ENCODE data around the gene KRT72. TPM values are rescaled to one million over a fixed set of nuclear protein-coding genes. Genes with fewer than 3 reads are reported as not detected.
A peak's percentile ranks its signal among the peaks of the same experiment; 100 is the strongest.

Gene KRT72
- total RNA-seq, 3 donors from 2014 or later: not detected

GRCh38 chr12:52551216-52551865 is 49.9 kb downstream of the KRT72 start:
- Histone ChIP-seq H3K36me3 (ENCODE audit: low read depth) (no peaks in the 10 kb centered on the region), H3K9me3 (no peaks in the 10 kb centered on the region), H3K4me1 (ENCODE audit: low read depth) (no peaks in the 10 kb centered on the region), H3K4me3 (no peak overlapping the region)
- TF ChIP-seq CTCF (IDR thresholded peaks at IDR 0.05): no peak
- intact Hi-C loops (cut with DNase I, micrococcal nuclease): no loop called here
- no peak for DNase-seq
- ATAC-seq: peak; percentile 25

DNA sequence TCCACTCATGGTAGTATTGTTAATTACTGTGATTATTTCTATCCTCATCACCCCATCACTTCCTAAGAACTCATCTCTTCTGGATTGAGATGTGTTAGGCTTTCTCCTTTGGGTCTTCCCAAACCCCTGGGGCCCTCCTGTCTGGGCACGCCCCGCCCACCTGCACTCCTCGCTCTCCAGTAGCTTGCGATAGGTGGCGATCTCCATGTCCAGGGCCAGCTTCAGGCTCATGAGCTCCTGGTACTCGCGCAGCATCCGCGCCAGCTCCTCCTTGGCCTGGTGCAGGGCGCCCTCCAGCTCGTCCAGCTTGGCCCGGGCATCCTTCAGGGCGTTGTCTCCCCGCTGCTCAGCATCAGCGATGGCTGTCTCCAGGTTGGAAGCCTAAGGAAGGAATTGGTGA is 55.1 kb downstream of the KRT72 start:
- no peak for DNase-seq
- H3K36me3 ChIP-seq (ENCODE audit: low read depth): no peaks in the 10 kb centered on the region
- H3K4me3 ChIP-seq: no peak overlapping the region
- ATAC-seq: no peak
- intact Hi-C loops (cut with DNase I, micrococcal nuclease): no loop called here
- no peaks in the 10 kb centered on the region for H3K4me1 ChIP-seq (ENCODE audit: low read depth)
- no peaks in the 10 kb centered on the region for H3K9me3 ChIP-seq
- no peak for TF ChIP-seq CTCF (IDR thresholded peaks at IDR 0.05)

GRCh38 chr12:52543985-52544883 is 57.0 kb downstream of the KRT72 start:
- intact Hi-C loops (cut with DNase I, micrococcal nuclease): no loop called here
- TF ChIP-seq CTCF (IDR thresholded peaks at IDR 0.05): no peak
- DNase-seq (no peak), ATAC-seq (no peak)
- Histone ChIP-seq H3K9me3 (no peaks in the 10 kb centered on the region), H3K4me3 (no peak overlapping the region), H3K4me1 (ENCODE audit: low read depth) (no peaks in the 10 kb centered on the region), H3K36me3 (ENCODE audit: low read depth) (no peaks in the 10 kb centered on the region)

DNA sequence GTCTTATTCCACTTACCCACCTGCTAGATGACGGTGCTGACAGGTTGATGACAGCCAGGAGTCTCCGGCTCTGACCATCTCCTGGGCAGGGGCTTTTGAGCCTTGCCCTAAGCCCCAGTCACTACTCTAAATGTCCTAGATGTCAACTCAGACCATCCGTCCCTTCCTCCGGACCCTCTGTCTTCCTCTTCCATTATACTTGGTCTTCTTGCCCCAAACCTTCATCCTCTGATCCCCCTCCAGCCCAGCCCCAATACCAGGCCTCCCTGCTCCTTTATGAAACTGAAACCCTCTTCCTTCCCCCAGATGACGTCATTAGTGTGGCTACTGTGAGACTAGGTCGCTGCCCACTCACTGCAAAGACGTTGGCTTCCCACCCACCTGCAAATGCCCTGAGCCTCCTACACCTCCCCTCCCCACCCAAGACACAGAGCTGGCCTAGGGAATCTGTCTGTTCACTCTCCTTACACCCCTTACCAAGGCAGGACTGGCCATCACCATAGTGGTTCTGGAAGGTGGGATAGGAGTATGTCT is 58.4 kb downstream of the KRT72 start:
- H3K9me3 ChIP-seq: no peaks in the 10 kb centered on the region
- DNase-seq (no peak), ATAC-seq (no peak)
- no peaks in the 10 kb centered on the region for H3K36me3 ChIP-seq (ENCODE audit: low read depth)
- no peak for TF ChIP-seq CTCF (IDR thresholded peaks at IDR 0.05)
- no peaks in the 10 kb centered on the region for H3K4me1 ChIP-seq (ENCODE audit: low read depth)
- H3K4me3 ChIP-seq: no peak overlapping the region
- intact Hi-C loops (cut with DNase I, micrococcal nuclease): no loop called here

GRCh38 chr12:52542157-52542556 is 59.1 kb downstream of the KRT72 start:
- H3K4me3 ChIP-seq: no peak overlapping the region
- no peaks in the 10 kb centered on the region for H3K9me3 ChIP-seq
- ATAC-seq (no peak), DNase-seq (no peak)
- H3K36me3 ChIP-seq (ENCODE audit: low read depth): no peaks in the 10 kb centered on the region
- no peaks in the 10 kb centered on the region for H3K4me1 ChIP-seq (ENCODE audit: low read depth)
- no peak for TF ChIP-seq CTCF (IDR thresholded peaks at IDR 0.05)
- intact Hi-C loops (cut with DNase I, micrococcal nuclease): no loop called here

Data from mucosa of descending colon (tissue), 3 donors.